22Rv1 (cell line): Measurements from ENCODE around the gene RNF38.

Experiments
- H3K27ac ChIP-seq: fragments of 450-650 bp; 2 replicates; pipeline ENCODE4 v1.5.1; 2017
- ZFX ChIP-seq: fragments of 450-650 bp; IDR thresholded peaks from 2 replicates; pipeline ENCODE4 v1.6.1; 2017; ENCODE audit warnings: antibody characterized with exemption, borderline replicate concordance
- TF ChIP-seq, protein P1 (sequence below): fragments of 450-650 bp; IDR thresholded peaks from 2 replicates; pipeline ENCODE4 v1.5.1; 2017; ENCODE audit warnings: mild to moderate bottlenecking

RNF38 gene

DNA sequence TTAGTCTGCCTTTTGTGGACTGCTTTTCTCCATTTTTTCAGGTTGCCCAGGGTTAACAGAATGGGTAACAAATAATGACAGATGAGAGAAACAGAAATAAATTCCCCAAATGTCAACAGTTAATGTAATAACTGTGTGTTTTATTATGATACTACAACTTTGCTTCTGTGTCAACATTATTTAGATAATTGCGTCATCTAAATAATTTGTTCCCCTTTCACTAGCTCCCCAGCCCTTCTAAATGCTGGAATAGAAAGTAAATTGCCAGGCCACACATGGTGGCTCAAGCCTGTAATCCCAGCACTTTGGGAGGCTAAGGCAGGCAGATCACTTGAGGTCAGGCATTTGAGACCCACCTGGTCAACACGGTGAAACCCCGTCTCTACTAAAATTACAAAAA is 53.5 kb downstream of the RNF38 start:
- TF ChIP-seq, protein P1, sequence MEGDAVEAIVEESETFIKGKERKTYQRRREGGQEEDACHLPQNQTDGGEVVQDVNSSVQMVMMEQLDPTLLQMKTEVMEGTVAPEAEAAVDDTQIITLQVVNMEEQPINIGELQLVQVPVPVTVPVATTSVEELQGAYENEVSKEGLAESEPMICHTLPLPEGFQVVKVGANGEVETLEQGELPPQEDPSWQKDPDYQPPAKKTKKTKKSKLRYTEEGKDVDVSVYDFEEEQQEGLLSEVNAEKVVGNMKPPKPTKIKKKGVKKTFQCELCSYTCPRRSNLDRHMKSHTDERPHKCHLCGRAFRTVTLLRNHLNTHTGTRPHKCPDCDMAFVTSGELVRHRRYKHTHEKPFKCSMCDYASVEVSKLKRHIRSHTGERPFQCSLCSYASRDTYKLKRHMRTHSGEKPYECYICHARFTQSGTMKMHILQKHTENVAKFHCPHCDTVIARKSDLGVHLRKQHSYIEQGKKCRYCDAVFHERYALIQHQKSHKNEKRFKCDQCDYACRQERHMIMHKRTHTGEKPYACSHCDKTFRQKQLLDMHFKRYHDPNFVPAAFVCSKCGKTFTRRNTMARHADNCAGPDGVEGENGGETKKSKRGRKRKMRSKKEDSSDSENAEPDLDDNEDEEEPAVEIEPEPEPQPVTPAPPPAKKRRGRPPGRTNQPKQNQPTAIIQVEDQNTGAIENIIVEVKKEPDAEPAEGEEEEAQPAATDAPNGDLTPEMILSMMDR = no peak
- TF ChIP-seq ZFX = no peak
- H3K27ac ChIP-seq = no peak overlapping the region

DNA sequence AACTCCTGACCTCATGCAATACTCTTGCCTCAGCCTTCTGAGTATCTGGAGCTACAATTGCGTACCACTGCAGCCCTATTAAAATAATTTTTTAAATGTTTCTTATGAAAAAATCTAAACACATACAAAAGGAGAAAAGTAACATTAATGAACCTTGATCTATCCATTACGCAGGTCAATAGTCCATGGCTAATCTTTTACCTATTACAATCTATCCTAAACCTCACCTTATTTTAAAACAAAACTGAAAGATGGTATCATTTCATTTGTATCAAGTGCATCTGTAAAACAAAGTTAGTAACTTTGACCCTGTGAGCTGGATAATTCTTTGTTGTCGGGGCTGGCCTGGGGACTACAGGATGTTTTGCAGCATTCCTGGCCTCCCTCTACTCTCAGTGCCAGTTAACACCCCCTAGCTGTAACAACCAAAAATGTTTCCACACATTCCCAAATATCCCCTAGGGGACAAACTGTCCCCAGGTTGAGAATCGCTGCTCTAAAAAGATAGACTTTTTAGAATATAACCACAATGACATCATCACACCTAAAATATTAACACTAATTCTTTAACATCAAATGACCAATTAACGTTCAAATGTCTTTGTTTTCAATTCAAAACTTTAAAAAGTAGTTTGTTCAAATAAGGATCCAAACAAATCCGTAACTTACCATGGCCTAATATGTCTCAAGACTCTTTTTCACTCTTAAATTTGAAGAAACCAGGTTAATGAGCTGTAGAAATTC is 54.8 kb downstream of the RNF38 start:
- TF ChIP-seq, protein P1 = no peak
- TF ChIP-seq ZFX = no peak
- H3K27ac ChIP-seq = no peak overlapping the region

DNA sequence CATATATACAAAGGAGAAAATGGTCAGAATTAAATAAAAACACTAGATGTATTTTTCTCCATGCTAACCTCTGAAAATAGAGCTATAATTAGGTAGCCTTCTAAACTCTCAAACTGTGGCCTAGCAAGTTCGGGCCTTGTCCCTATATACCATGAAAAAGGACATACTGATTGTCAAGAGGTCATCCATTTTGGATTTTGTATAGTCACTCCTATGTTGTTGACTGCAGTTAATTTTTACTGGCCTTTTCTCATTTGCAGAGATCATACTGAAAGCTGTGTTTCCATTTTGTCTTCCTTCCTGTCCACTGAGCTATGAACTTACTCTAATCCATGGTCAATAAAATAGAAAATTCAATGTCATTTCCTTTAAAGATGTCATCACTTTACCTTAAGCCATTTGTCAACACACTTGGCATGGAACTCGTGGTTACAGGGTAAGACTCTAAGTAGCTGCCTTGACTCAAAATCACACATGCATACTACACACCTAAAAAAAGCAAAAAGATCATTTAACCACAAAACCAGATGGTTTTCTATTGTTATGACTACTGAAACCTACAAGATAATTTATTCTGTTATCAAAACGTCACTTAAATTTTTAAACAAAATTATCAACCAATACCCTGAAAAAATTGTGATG is 58.0 kb downstream of the RNF38 start:
- no peak overlapping the region for H3K27ac ChIP-seq
- TF ChIP-seq, protein P1 = no peak
- TF ChIP-seq ZFX = no peak

- TF ChIP-seq, protein P1 = no peak
- no peak for TF ChIP-seq ZFX
- no peak overlapping the region for H3K27ac ChIP-seq
Observed at GRCh38 chr9:36337865-36338264, 62.2 kb downstream of the RNF38 start.

DNA sequence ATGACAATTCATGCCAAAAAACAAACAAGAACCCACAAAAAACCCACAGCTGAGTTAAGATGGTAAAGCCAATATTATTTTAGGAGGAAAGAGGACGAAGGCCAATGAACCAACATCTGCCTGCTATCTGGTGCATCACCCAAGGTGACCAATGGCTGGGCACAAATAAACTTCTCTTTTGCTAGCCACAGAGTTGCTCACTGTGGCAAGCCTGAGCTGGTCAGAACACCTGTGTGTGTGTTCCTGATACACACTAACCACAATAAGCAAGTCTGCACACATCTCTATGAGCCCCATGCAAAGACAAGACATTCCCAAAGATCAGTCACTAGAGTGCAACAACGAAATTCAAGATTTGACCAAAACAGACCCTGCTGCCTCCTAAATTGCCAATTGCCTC is 63.1 kb downstream of the RNF38 start:
- no peak overlapping the region for H3K27ac ChIP-seq

GRCh38 chr9:36336131-36336907 is 63.8 kb downstream of the RNF38 start:
- no peak overlapping the region for H3K27ac ChIP-seq
- TF ChIP-seq ZFX = no peak
- TF ChIP-seq, protein P1 = no peak

More for the DNA sequence above, 63.1 kb downstream of the RNF38 start:
- TF ChIP-seq ZFX = no peak
- TF ChIP-seq, protein P1 = no peak
